Measurements from ENCODE around the gene ZNF653. TPM values are rescaled to one million over a fixed set of nuclear protein-coding genes. Genes with fewer than 3 reads are reported as not detected.

The ZNF653 gene
- total and polyA plus RNA-seq, 9 of the 15 experiments (the other 6 are each of a cell fraction or from before 2014, with no cell fraction given), result 1.6 to 8.0 (median 4.2) TPM; not detected in 2

GRCh38 chr19:11535792-11536595 lies 30.4 kb upstream of the ZNF653 start (continued):
- no peak for TF ChIP-seq STAT6 (CRISPR knock-in tag; IDR thresholded peaks at IDR 0.05)
- 0 out of 2 replicates have a peak, but pooled peaks have one; percentile 50 for TF ChIP-seq ZBTB17 (CRISPR knock-in tag; IDR thresholded peaks at IDR 0.05)
- TF ChIP-seq FOS (IDR thresholded peaks at IDR 0.05; ENCODE audit: extremely low read depth, insufficient read length), result peak; percentile 64
- TF ChIP-seq ETV6 (IDR thresholded peaks at IDR 0.05; ENCODE audit: borderline replicate concordance in 1 of 2, low read depth in 2 of 2, low read length in 1 of 2), result no peak
- TF ChIP-seq ETV6 (CRISPR knock-in tag; IDR thresholded peaks at IDR 0.05; ENCODE audit: borderline replicate concordance), result no peak
- TF ChIP-seq PPARD (CRISPR knock-in tag; IDR thresholded peaks at IDR 0.05), result no peak
- no peak for TF ChIP-seq HMG20A (CRISPR knock-in tag; conservative IDR thresholded peaks at IDR 0.05)
- TF ChIP-seq ZNF696 (CRISPR knock-in tag; conservative IDR thresholded peaks at IDR 0.05), result no peak
- TF ChIP-seq BHLHE40 (IDR thresholded peaks at IDR 0.05; ENCODE audit: low read length), result no peak
- TF ChIP-seq NFE2 (IDR thresholded peaks at IDR 0.05; ENCODE audit: low read depth), result no peak
- no peak for TF ChIP-seq THRA (IDR thresholded peaks at IDR 0.05)
- TF ChIP-seq USF2 (CRISPR knock-in tag; IDR thresholded peaks at IDR 0.05), result no peak
- TF ChIP-seq SAFB2 (IDR thresholded peaks at IDR 0.05; ENCODE audit: borderline replicate concordance, low read depth, low read length, severe bottlenecking), result no peak
- TF ChIP-seq RNF219 (CRISPR knock-in tag; IDR thresholded peaks at IDR 0.05), result no peak
- TF ChIP-seq HIVEP1 (CRISPR knock-in tag; IDR thresholded peaks at IDR 0.05), result 0 out of 2 replicates have a peak, but pooled peaks have one; percentile 33
- TF ChIP-seq ZBTB43 (CRISPR knock-in tag; IDR thresholded peaks at IDR 0.05), result no peak
- TF ChIP-seq SMC3 (conservative IDR thresholded peaks at IDR 0.05; ENCODE audit: insufficient read depth, low read depth, low read length), result peak; percentile 59
- TF ChIP-seq ZNF699 (CRISPR knock-in tag; IDR thresholded peaks at IDR 0.05; ENCODE audit: insufficient replicate concordance), result no peak
- no peak for TF ChIP-seq NFYB (IDR thresholded peaks at IDR 0.05; ENCODE audit: extremely low read depth, insufficient read length)

Measured in K562 (cell line).